G401 (cell line): Measurements from ENCODE around the gene DGKB. TPM values are rescaled to one million over a fixed set of nuclear protein-coding genes. Genes with fewer than 3 reads are reported as not detected.

ENCODE experiments used
- DNase-seq: peaks from one replicate; pipeline ENCODE4 v3.0.0-alpha.2; 2015; ENCODE audit warnings: low spot score
- in situ Hi-C: cut with HindIII; loops from 2 replicates; pipeline ENCODE4 v1.10.0; 2016; ENCODE audit warnings: low sequenced_read_pairs, mixed read lengths
- total RNA-seq: library from RNA; depleted of rRNA; stranded (reverse); fragments of >200 nt; shearing (Covaris generic); gene quantifications from 2 replicates; pipeline ENCODE4 v1.2.3, GENCODE V29; 2014

DGKB gene
- total RNA-seq, 1 experiment from 2014 or later, result not detected

DNA sequence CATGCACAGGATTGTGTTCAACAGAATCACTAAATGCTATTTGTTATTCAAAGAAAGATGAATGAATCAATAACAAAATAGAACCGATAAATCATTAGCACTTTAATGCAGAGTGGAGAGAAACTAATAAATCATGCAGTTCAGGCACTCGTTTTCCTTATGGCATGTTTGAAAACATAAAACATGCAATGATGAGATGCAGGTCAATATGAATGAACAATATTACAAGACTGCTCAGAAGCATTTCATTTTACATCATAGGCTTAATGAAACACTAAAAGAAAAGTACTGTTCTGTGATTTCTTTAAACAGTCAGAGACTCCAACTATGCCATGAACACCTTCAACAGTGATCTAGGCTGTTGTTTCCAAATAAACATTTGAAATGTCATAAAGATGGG is 755.0 kb downstream of the DGKB start:
- in situ Hi-C loops, result no loop called here
- no peak for DNase-seq

DNA sequence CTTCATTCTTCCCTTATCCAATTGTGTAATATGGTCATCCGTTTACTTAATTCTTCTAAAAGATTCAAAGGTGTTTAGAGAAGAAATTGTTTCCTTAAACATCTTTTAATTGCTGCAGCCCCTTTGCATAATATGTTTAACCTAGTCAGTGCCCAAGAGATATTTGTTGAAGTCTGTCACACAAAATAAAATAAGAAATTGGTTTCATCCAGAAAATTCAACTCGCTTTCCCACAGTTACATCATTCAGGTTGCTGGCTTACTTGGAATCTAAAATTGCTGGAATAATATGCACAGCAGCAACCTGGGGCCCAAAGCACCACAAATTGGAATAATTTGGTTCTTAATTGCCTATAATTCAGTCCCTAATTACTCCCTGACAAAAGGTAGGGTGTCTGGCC is 758.0 kb downstream of the DGKB start:
- DNase-seq, result no peak
- in situ Hi-C loops, result no loop called here

DNA sequence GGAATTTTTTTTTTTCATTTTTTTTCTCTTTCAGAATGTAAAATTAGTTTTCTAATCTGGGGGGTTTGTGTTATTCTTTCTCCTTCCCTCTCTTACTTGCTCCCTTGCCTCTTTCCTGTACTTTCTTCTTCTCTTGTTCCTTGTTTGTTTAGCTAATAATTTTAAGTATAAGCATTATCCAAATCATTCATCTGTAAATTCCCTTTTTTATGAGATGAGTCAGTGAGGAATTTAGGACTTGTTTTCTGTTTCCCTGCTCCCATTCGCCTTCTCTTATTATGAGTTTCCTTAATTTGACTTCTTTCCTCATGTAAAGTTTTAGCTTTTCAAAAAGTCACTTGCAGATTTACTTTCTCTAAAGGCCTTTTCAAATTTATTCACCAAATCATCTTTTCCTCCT is 758.4 kb downstream of the DGKB start:
- in situ Hi-C loops, result no loop called here

DNA sequence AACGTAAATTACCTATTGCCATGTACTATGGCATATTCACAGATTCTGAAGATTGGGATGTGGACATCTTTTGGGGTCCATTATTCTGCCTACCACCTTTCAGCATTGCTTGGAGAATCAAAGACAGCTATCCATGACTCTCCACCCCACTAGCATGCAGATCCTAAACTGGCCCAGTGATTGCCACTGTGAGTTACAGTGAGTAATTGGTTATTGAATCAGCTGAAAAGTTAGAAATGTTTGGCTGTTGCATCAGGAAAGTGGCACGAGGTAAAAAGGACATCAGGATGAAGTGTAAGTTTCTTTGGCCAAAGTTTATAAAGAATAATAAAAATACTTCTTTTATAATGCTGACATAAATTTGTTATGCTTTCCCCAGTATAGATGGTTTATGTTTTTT is 764.9 kb downstream of the DGKB start:
- DNase-seq, result no peak
- in situ Hi-C loops, result no loop called here

More for the DNA sequence above, 758.4 kb downstream of the DGKB start:
- DNase-seq, result no peak

DNA sequence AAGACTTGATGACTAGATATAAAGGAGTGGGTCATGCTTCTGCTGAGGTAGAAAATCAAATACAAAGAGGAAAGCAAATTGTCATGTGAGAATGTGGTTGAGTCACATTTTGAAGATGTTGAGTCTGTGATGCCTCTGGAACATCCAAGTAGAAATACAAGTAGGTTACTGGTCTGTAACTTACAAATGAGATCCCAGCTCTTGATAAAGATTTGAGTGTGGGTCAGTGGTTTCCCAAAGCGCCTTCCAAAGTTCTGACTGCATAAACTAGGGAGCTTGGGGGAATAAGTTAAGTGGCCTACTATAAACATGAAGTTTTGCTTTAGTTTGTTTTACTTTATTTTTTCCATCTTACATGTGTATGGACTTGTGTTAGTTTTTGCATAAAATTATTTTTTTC is 768.8 kb downstream of the DGKB start:
- no peak for DNase-seq
- in situ Hi-C loops, result no loop called here

DNA sequence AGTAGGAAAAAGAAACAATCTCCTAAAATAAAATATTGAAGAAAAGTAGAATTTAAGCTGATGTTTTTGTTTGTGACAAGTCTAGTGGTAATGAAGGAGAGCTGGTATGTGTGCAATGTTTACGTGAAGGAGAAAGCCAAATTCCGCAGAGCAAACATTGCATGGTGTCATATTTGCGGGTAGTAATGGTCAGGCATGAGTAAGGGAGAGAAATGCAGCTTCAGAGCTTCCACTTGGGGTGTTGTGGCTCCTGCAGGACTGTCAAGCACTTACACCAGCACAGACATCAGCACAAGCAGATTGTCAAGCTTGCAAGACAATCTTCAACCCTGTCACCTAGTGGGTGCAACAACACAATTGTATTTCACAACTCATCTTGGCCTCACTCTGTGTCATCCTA is 776.6 kb downstream of the DGKB start:
- DNase-seq, result no peak
- in situ Hi-C loops, result no loop called here

DNA sequence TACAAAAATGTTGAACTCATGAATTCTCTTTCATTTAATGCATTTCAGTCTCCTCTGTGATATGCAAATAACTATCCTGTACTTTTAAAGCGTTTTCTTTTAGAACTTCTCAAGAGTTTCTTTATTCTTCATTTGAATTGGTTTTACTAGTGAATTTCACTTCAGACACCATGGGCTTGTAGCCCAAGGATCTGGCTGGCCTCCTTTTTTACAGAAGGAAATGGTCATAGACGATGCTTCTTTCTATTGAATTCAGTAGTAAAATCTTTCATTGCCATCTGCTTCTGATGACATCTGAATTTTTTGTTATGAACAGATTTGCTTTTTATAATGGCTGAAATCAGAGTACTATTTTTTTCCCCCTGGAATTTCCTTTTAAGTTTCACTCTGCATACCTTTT is 777.8 kb downstream of the DGKB start:
- in situ Hi-C loops, result no loop called here
- no peak for DNase-seq

DNA sequence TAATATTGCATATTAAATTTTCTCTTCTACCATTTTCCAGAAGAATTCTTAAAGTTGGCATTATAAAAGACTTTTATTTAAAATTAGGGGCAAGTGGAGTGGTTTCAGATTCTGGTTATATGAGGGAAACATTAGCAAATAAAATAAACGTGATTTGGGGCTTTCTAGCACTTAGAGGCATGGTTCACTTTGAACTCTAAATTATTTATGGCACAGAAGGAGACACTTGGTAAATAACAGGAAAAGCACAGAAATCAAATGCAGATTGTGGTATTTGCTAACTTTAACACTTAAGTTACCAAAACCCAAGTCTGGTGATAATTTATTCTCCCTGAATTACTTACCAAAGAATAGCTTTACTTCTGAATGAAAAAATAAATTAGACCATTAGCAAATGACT is 778.6 kb downstream of the DGKB start:
- in situ Hi-C loops, result no loop called here
- no peak for DNase-seq

DNA sequence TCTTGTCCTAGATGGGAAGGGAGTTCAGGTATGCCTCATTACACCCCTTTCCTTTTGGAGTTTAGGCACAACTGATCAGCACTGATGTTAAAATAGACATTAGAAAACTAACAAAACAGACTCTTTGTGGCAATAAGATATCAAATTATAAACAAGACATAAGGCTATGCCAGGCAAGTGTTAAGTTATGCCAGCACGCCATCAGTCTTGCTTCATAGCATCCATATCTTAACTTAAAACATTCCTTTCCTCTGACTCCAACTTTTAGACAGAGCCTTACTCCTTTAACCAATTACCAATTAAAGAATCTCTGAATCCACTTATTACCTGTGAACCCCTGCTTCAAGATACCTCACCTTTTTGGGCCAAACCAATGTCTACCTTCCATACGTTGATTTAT is 786.9 kb downstream of the DGKB start:
- DNase-seq, result no peak
- in situ Hi-C loops, result no loop called here

DNA sequence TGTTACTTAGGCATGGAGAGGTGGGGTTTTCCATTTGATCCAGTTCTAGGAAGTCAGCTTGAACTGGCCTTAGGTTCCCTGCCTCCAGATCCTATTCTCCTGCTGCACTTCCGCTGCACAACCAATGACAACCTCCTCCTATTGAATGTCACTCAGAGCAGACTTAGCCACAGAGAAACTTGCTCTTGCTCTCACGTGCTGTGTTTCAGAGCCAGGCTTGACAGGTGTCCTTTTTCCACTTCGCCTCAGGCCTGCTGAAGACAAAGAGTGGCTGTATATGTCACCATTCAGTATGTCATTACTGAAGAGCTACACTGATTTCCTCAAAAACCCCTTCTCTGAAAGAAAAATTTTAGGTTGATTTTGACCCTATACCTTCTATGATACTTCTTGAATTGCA is 797.7 kb downstream of the DGKB start:
- no peak for DNase-seq
- in situ Hi-C loops, result no loop called here

DNA sequence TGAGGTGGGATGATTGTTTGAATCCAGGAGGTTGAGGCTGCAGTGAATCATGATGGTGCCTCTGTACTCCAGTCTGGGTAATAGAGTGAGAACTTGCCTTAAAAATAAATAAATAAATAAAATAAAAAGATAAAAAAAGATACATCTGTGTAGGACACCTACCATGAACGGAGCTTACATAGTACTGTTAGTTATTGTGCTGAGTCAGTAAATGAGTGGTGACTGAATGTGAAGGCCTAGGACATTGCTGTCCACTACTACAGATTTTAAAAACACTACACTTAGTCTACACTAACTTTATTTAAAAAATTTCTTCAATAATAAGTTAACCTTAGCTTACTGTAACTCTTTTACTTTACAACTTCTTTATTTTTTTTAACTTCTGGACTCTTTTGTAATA is 806.4 kb downstream of the DGKB start:
- DNase-seq, result no peak
- in situ Hi-C loops, result no loop called here

DNA sequence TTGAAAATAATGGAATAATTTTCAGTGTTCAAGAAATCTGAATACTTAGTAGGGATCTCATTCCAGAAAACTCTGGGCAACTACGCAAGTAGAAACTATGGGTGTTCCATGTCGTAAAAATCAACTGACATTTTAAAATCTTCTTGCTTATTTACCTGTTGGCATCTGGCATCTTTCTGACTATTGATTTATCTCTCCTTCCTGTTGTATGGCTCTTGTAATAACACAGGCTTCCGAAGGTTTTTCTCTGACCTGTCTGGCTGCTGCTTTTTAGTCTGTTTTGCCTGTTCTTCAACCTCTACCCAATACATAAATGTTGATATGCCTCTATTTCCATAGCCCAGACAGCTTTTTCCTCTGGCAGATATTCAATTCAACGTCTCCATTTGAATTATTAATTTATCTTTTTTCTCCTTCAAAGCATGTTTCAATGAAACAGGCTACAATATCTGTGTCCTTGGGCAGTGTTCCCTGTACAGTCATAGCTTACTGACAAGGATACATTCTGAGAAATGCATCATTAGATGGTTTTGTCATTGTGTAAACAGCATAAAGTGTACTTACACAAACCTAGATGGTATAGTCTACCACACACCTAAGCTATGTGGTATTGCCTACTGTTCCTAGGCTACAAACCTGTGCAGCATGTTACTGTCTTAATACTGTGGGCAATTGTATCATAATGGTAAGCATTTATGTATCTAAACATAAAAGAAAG is 807.2 kb downstream of the DGKB start:
- DNase-seq, result no peak
- in situ Hi-C loops, result no loop called here
